Fibroblast of skin of abdomen (primary cell): ENCODE measurements around the gene GBF1.

Experiments
- DNase-seq: peaks from one replicate; pipeline ENCODE4 v3.0.0-alpha.2; 2013

Gene GBF1

GRCh38 chr10:102347236-102347828 lies 102.0 kb downstream of the GBF1 start:
- peak; percentile 24 for DNase-seq

DNA sequence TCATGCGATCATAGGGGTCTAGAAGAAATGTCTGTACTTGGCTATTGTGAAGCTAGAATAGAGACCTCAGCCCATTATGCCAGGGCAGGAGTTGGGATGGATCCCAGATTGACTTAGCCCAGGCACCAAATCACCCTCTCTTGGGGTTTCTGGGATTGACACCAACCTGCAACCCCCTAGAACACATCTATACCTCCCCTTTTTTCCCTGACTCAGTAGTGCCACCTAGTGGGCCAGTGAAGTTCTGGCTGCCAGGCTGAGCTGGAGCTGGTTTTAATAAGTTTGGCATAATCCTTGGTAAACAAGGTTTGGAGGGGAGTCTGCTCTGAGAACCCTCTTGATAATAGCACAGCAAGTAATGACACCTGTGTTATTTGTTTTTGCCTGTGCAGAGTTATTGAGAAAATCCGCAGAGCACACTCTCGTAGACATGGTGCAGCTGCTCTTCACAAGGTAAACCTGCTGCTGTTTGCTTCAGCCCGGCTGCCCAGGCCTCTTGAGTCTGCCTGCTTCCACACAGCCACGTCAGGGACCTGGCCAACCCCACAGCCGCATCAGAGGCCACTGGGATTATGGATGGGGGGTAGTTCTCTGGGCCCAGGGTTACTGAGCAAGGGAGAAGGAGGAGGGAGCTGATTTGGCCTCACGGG lies 106.9 kb downstream of the GBF1 start:
- peak; percentile 54 for DNase-seq

DNA sequence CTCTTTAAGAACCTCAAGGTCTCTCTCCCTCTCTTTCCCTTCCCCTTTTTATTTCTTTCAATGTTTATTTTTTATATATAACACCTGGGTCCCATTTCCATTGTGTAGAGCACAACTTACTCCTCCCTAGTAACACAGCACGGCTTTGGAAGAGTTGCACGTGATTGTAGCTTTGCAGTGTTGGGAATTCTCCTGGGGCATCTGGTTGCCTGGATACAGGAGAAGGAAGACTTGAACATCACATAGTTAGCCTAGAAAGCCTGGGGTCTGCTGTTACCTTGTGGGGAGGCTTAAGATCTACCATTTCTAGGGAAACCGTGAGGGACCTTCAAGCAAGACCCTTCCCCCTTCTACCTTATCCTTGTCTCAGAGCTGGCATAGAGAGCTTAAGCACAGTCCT lies 109.1 kb downstream of the GBF1 start:
- DNase-seq: no peak

- peak; percentile 23 for DNase-seq
These were observed 113.5 kb downstream of the GBF1 start for GRCh38 chr10:102358712-102359382.

GRCh38 chr10:102367441-102367840 lies 122.1 kb downstream of the GBF1 start:
- DNase-seq: no peak

GRCh38 chr10:102368077-102368476 lies 122.7 kb downstream of the GBF1 start:
- no peak for DNase-seq

GRCh38 chr10:102371295-102371694 lies 126.0 kb downstream of the GBF1 start:
- DNase-seq: no peak

- no peak for DNase-seq
These were observed 129.9 kb downstream of the GBF1 start for GRCh38 chr10:102375250-102375649.

DNA sequence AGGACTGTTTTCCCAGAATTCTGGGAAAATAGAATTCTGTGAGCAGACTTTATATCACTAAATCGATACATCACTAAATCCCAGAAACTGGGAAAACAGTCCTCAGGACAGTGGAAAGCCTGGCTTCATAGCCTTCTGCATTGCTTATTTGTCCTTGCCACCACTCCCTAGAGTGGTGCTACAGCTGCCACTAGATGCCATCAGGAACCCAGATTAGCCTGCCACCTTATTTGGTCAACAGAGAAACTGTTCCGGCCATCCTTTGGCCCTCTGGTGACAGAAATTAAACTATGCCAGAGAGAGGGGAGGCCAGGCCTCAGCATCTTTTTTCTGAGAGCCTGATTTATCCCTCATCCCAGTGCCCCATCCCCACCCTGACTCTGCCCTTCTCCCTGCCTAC lies 130.5 kb downstream of the GBF1 start:
- DNase-seq: no peak

DNA sequence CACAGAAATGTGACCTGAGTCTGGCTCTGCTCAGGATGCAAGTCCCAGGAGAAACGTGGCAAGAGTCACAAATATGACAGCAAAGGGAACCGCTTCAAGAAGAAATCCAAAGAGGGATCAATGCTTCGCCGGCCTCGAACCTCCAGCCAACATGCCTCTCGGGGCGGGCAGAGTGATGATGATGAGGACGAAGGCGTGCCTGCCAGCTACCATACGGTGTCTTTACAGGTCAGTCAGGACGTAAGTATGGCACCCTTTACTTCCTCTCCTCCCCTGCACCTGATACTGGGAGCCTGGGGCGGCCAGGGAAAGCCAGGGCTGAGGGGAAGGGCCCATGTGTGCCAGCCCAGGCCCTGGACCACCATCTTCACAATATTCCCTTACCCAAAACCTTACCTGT lies 131.6 kb downstream of the GBF1 start:
- DNase-seq: no peak

DNA sequence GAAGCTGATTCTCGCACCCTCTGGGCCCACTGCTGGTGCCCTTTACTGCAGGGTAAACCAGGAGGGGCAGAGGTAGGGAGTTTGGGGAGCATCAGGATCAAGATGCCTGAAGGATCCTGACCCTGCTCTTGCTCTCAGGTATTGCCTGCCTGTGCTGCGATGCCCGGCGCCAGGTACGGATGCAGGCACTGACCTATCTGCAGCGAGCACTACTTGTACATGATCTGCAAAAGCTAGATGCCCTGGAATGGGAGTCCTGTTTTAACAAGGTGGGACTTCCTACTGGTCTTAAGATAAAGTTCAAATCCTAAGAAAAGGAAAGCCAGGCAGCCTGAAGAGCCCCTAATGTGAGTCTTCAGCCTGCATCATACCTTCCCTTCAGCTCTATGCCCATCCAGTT lies 134.1 kb downstream of the GBF1 start:
- no peak for DNase-seq

- DNase-seq: no peak
These were observed 136.7 kb downstream of the GBF1 start for GRCh38 chr10:102381983-102382382.

DNA sequence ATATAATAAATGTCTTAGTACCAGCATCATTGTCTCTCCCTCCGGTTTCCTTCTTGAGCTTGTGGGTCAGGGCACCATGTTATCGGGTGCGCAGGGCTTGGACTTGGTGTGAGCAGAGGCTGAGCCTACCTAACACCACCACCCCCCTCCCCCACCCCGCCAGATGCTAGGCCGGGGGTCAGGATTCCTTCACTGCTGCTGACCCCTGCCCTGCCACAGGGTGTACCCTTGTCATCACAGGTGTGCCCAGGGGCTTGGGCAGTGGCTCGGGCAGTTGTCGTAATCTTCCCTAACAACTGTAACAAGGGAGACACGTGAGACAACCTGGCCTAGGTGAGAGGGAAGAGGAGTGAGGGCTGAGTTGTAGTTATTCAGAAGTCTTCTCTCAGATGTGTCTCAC lies 137.5 kb downstream of the GBF1 start:
- DNase-seq: no peak

GRCh38 chr10:102384053-102384452 lies 138.7 kb downstream of the GBF1 start:
- DNase-seq: no peak

- DNase-seq: no peak
These were observed 139.5 kb downstream of the GBF1 start for GRCh38 chr10:102384606-102385429.

GRCh38 chr10:102389894-102390293 lies 144.6 kb downstream of the GBF1 start:
- no peak for DNase-seq

GRCh38 chr10:102392306-102392705 lies 147.0 kb downstream of the GBF1 start:
- no peak for DNase-seq

- DNase-seq: no peak
These were observed 148.2 kb downstream of the GBF1 start for GRCh38 chr10:102393411-102394078.

GRCh38 chr10:102394079-102394800 lies 148.9 kb downstream of the GBF1 start:
- DNase-seq: peak; percentile 91

DNA sequence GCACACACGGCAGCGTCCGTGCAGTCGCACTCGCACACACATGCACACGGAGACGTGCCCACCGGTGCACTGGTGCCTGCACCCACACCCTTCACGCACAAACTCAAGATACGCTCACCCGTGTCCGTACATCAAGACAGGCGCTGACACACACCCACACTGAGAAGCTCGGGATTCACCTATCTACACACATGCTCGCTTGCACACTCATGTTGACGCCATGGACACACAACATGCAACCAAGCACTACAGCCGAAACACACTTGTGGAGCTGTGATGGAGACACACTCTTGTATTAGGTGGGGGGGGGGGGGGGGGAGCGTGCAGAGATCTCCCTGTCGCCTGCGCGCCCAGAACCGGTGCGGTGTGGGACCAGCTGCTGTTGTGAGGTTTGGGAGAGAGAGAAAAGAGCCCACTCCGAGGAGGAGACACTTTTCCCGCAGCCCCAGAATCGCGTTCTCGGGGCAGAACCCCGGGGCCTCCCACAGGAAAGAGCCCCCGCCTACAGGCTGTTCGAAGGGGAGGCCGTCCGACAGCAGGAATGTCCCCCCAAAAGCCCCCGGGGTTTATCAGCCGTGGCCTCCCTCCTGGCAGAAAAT lies 149.6 kb downstream of the GBF1 start:
- peak; percentile 28 for DNase-seq
